Osteocyte (in vitro differentiated cells): ENCODE measurements around the gene SAMD4A. TPM values are rescaled to one million over a fixed set of nuclear protein-coding genes. Genes with fewer than 3 reads are reported as not detected.
A peak's percentile ranks its signal among the peaks of the same experiment; 100 is the strongest.

ENCODE experiments used
- DNase-seq: peaks from one replicate; pipeline ENCODE4 v3.0.0; 2021; ENCODE audit warnings: mixed read lengths; ENCODE audit not compliant: unreplicated experiment; ENCODE audit errors: extremely low spot score
- H3K27ac Mint-ChIP-seq: one replicate; pipeline ENCODE4 v1.8.0; 2021; ENCODE audit warnings: mild to moderate bottlenecking, mixed read lengths; ENCODE audit not compliant: unreplicated experiment
- H3K27me3 Mint-ChIP-seq: one replicate; pipeline ENCODE4 v1.8.0; 2021; ENCODE audit warnings: mixed read lengths; ENCODE audit not compliant: unreplicated experiment
- H3K36me3 Mint-ChIP-seq: one replicate; pipeline ENCODE4 v1.8.0; 2021; ENCODE audit warnings: mixed read lengths; ENCODE audit not compliant: unreplicated experiment
- H3K4me1 Mint-ChIP-seq: one replicate; pipeline ENCODE4 v1.8.0; 2021; ENCODE audit warnings: mixed read lengths; ENCODE audit not compliant: unreplicated experiment
- H3K4me3 Mint-ChIP-seq: one replicate; pipeline ENCODE4 v1.8.0; 2021; ENCODE audit warnings: mild to moderate bottlenecking, moderate library complexity, mixed read lengths; ENCODE audit not compliant: unreplicated experiment
- H3K9me3 Mint-ChIP-seq: one replicate; pipeline ENCODE4 v1.8.0; 2021; ENCODE audit warnings: mixed read lengths; ENCODE audit not compliant: unreplicated experiment
- CTCF ChIP-seq: fragments of 200-600 bp; sonication (generic); IDR thresholded peaks from 2 replicates; pipeline ENCODE4 v1.5.0; 2021; ENCODE audit warnings: antibody characterized with exemption, mild to moderate bottlenecking, moderate library complexity
- total RNA-seq: library from RNA; stranded (reverse); gene quantifications from 2 replicates; pipeline ENCODE4 v1.2.1, GENCODE V29; 2021

Gene SAMD4A
- total RNA-seq, 1 donor from 2014 or later = 39.1 TPM

- Mint-ChIP-seq H3K27me3 (no peaks in the 10 kb centered on the region), H3K4me3 (no peak overlapping the region), H3K36me3 (peaks cover 20% of the 10 kb centered on the region), H3K9me3 (no peaks in the 10 kb centered on the region), H3K4me1 (peaks cover 29% of the 10 kb centered on the region), H3K27ac (peak overlapping the region; percentile 47)
- TF ChIP-seq CTCF = no peak
- no peak for DNase-seq
Observed at GRCh38 chr14:54767139-54767431, 200.2 kb downstream of the SAMD4A start.

GRCh38 chr14:54767450-54767849 lies 200.5 kb downstream of the SAMD4A start:
- no peak overlapping the region for H3K27ac Mint-ChIP-seq
- no peak for TF ChIP-seq CTCF
- H3K27me3 Mint-ChIP-seq = no peaks in the 10 kb centered on the region
- H3K4me3 Mint-ChIP-seq = no peak overlapping the region
- H3K36me3 Mint-ChIP-seq = peaks cover 20% of the 10 kb centered on the region
- H3K4me1 Mint-ChIP-seq = peaks cover 29% of the 10 kb centered on the region
- no peaks in the 10 kb centered on the region for H3K9me3 Mint-ChIP-seq
- no peak for DNase-seq

- Mint-ChIP-seq H3K27ac (no peak overlapping the region), H3K4me3 (no peak overlapping the region), H3K27me3 (no peaks in the 10 kb centered on the region), H3K4me1 (peaks cover 34% of the 10 kb centered on the region), H3K9me3 (no peaks in the 10 kb centered on the region), H3K36me3 (peaks cover 20% of the 10 kb centered on the region)
- TF ChIP-seq CTCF = no peak
- no peak for DNase-seq
Observed at GRCh38 chr14:54768501-54769129, 201.7 kb downstream of the SAMD4A start.

GRCh38 chr14:54769951-54770863 lies 203.3 kb downstream of the SAMD4A start:
- H3K27ac Mint-ChIP-seq = no peak overlapping the region
- H3K4me3 Mint-ChIP-seq = no peak overlapping the region
- peaks cover 11% of the 10 kb centered on the region for H3K36me3 Mint-ChIP-seq
- no peaks in the 10 kb centered on the region for H3K9me3 Mint-ChIP-seq
- H3K27me3 Mint-ChIP-seq = no peaks in the 10 kb centered on the region
- TF ChIP-seq CTCF = no peak
- no peak for DNase-seq
- peaks cover 30% of the 10 kb centered on the region for H3K4me1 Mint-ChIP-seq

- Mint-ChIP-seq H3K9me3 (no peaks in the 10 kb centered on the region), H3K4me1 (peaks cover 43% of the 10 kb centered on the region), H3K36me3 (peaks cover 2% of the 10 kb centered on the region), H3K27me3 (no peaks in the 10 kb centered on the region), H3K27ac (peak overlapping the region; percentile 96), H3K4me3 (no peak overlapping the region)
- TF ChIP-seq CTCF = no peak
- DNase-seq = no peak
Observed at GRCh38 chr14:54771411-54772027, 204.6 kb downstream of the SAMD4A start.
